ENCODE results near the gene MAPK1IP1L. TPM values are rescaled to one million over a fixed set of nuclear protein-coding genes. Genes with fewer than 3 reads are reported as not detected.
"Not testable (repeated sequence)": the region's sequence is repeated elsewhere in the genome, so short reads cannot be mapped to it uniquely, and the experiment has no call there.

MAPK1IP1L gene
- total and polyA plus RNA-seq, 2 experiments from 2014 or later, result 72.4 to 162 TPM

DNA sequence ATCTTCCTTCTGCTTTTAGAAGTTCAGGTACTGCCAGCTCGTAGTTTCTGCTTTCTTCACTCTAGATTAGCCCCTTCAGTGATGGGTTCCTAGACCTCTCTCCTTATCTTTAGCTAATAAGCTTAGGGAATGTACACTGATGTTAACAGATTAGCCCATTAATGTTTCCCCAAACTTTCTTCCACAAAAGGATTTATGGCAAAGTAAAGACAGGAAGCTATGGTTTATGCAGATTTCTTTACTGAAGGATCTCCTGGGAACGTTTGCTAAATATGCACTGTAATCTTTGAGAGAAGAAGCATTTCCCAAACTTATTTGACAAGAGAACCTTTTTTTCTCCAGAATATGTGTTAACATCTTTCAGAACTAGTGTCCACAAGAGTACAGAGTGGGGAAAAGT, 20.3 kb upstream of the MAPK1IP1L start:
- Histone ChIP-seq H3K4me2 (0 out of 2 replicates have a peak overlapping the region, but pooled peaks have one; percentile 2), H3K27me3 (ENCODE audit: insufficient read depth) (no peaks in the 10 kb centered on the region), H4K20me1 (replicated peaks; ENCODE audit: insufficient read depth) (peaks cover 9% of the 10 kb centered on the region), H3K4me3 (no peak overlapping the region), H2AFZ (no peak overlapping the region), H3K36me3 (ENCODE audit: insufficient read depth) (no peaks in the 10 kb centered on the region; the same call in 1 of the 2 replicates), H3K79me2 (replicated peaks; ENCODE audit: insufficient read depth) (peaks cover 73% of the 10 kb centered on the region), H3K9me2 (ENCODE audit: insufficient read depth) (no peaks in the 10 kb centered on the region), H3F3A (replicated peaks; ENCODE audit: low read depth) (peaks cover 9% of the 10 kb centered on the region; the same call in 1 of the 2 replicates), H3K27ac (ENCODE audit: low read depth) (no peak overlapping the region), H3K4me1 (ENCODE audit: insufficient read depth) (peaks cover 26% of the 10 kb centered on the region)
- no peak for ATAC-seq
- Mint-ChIP-seq H3K4me1 (peaks cover 17% of the 10 kb centered on the region; the same call in 2 of the 3 replicates), H3K4me3 (no peak overlapping the region), H3K27me3 (ENCODE audit: insufficient read depth, low read depth, poor library complexity) (no peaks in the 10 kb centered on the region), H3K36me3 (ENCODE audit: low read depth) (peaks cover 13% of the 10 kb centered on the region; the same call in 2 of the 3 replicates), H3K9me3 (no peaks in the 10 kb centered on the region), H3K27ac (no peak overlapping the region)
- no peak for DNase-seq (ENCODE audit: low spot score)
- TF ChIP-seq CTCF (conservative IDR thresholded peaks at IDR 0.05; ENCODE audit: low read depth in 2 of 2) (no peak), EZH2phosphoT487 (IDR thresholded peaks at IDR 0.05; ENCODE audit: unreplicated experiment) (no peak), JUNB (IDR thresholded peaks at IDR 0.05; ENCODE audit: unreplicated experiment) (no peak), ZNF462 (CRISPR knock-in tag; IDR thresholded peaks at IDR 0.05) (no peak), POLR2AphosphoS5 (IDR thresholded peaks at IDR 0.05; ENCODE audit: low read depth) (no peak), STAT1 (IDR thresholded peaks at IDR 0.05; ENCODE audit: unreplicated experiment) (no peak), EZH2 (IDR thresholded peaks at IDR 0.05; ENCODE audit: low read depth, unreplicated experiment) (no peak), ETS1 (IDR thresholded peaks at IDR 0.05) (no peak), ZNF331 (CRISPR knock-in tag; IDR thresholded peaks at IDR 0.05; ENCODE audit: low read depth) (no peak), CREB1 (CRISPR knock-in tag; IDR thresholded peaks at IDR 0.05; ENCODE audit: low read depth) (no peak), NANOG (IDR thresholded peaks at IDR 0.05; ENCODE audit: borderline replicate concordance) (no peak), ZNF114 (CRISPR knock-in tag; IDR thresholded peaks at IDR 0.05) (no peak)

DNA sequence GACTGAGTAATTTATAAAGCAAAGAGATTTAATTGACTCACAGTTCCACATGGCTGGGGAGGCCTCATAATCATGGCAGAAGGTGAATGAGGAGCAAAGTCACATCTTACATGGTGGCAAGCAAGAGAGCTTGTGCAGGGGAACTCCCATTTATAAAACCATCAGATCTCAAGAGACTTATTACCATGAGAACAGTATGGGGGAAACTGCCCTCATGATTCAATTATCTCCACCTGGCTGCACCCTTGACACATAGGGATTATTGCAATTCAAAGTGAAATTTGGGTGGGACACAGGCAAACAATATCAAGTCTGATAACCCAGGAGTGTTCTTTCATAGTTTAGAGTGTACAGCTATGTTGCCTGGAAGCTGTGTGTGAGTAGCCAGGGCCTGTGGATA, 13.5 kb upstream of the MAPK1IP1L start:
- H3K4me2 ChIP-seq; H3F3A ChIP-seq (replicated peaks; ENCODE audit: low read depth); H3K9me3 Mint-ChIP-seq; H3K36me3 ChIP-seq (ENCODE audit: insufficient read depth); H3K4me1 ChIP-seq (ENCODE audit: insufficient read depth); H3K27ac Mint-ChIP-seq; H3K9me2 ChIP-seq (ENCODE audit: insufficient read depth); H2AFZ ChIP-seq; DNase-seq (ENCODE audit: low spot score); ATAC-seq; H3K4me3 ChIP-seq; H3K27ac ChIP-seq (ENCODE audit: low read depth); H3K4me3 Mint-ChIP-seq; H3K4me1 Mint-ChIP-seq: not testable (repeated sequence)
- peaks cover 53% of the 10 kb centered on the region for H4K20me1 ChIP-seq (replicated peaks; ENCODE audit: insufficient read depth)
- Mint-ChIP-seq H3K27me3 (ENCODE audit: insufficient read depth, low read depth, poor library complexity) (peaks cover 26% of the 10 kb centered on the region), H3K36me3 (ENCODE audit: low read depth) (peaks cover 49% of the 10 kb centered on the region)
- H3K79me2 ChIP-seq (replicated peaks; ENCODE audit: insufficient read depth), result peaks cover 53% of the 10 kb centered on the region
- peaks cover 26% of the 10 kb centered on the region for H3K27me3 ChIP-seq (ENCODE audit: insufficient read depth)

All from GM23338 (cell line).